ENCODE measurements around the gene DPP6. TPM values are rescaled to one million over a fixed set of nuclear protein-coding genes. Genes with fewer than 3 reads are reported as not detected.
"Not testable (repeated sequence)": the region's sequence is repeated elsewhere in the genome, so short reads cannot be mapped to it uniquely, and the experiment has no call there.

The DPP6 gene
- total and polyA plus RNA-seq, 2 of the 8 experiments (the other 6 are each of a cell fraction or from before 2014, with no cell fraction given) = 4.7 to 6.8 TPM

GRCh38 chr7:154134698-154135097, 82.5 kb downstream of the DPP6 start:
- CTCF ChIA-PET (ENCODE audit: partially characterized antibody) = not testable (repeated sequence)

GRCh38 chr7:154135646-154136045, 83.4 kb downstream of the DPP6 start:
- H3K18ac ChIP-seq (ENCODE audit: extremely low read depth, low read length); H2AFZ ChIP-seq (ENCODE audit: low read length); CTCF ChIA-PET (ENCODE audit: partially characterized antibody); H3K4ac ChIP-seq (replicated peaks; ENCODE audit: insufficient read length, low read depth, low read length); H2AK5ac ChIP-seq (ENCODE audit: low read depth, low read length); H3K27ac ChIP-seq (ENCODE audit: low read depth, low read length); DNase-seq (ENCODE audit: low read depth in 1 of 2, low spot score in 2 of 2); H4K20me1 ChIP-seq (replicated peaks in 1 of 2; ENCODE audit: control insufficient read depth in 1 of 2, insufficient read depth in 2 of 2, low read length in 2 of 2); H3K36me3 ChIP-seq (ENCODE audit: control insufficient read depth in 2 of 4, insufficient read depth in 4 of 4, low read length in 3 of 4); POLR2A ChIA-PET (ENCODE audit: partially characterized antibody); H2BK5ac ChIP-seq (ENCODE audit: low read depth, low read length); FAIRE-seq; H3K27me3 ChIP-seq (replicated peaks in 1 of 4; ENCODE audit: control insufficient read depth in 3 of 4, extremely low read depth in 1 of 4, insufficient read depth in 3 of 4, low read length in 3 of 4); H4K8ac ChIP-seq (ENCODE audit: extremely low read depth, insufficient read depth, low read length); H3K4me3 ChIP-seq (ENCODE audit: extremely low read depth in 1 of 4, insufficient read depth in 2 of 4, low read depth in 3 of 4, low read length in 4 of 4); H3K56ac ChIP-seq (replicated peaks; ENCODE audit: insufficient read length, low read depth, low read length); H3K4me1 ChIP-seq (replicated peaks in 1 of 4; ENCODE audit: control insufficient read depth in 3 of 4, insufficient read depth in 4 of 4, low read length in 3 of 4); H2BK120ac ChIP-seq (replicated peaks; ENCODE audit: low read depth, low read length); H3K23ac ChIP-seq (ENCODE audit: insufficient read length); H3K9ac ChIP-seq (replicated peaks in 1 of 4; ENCODE audit: extremely low read depth in 1 of 4, low read depth in 3 of 4, low read length in 3 of 4); H4K5ac ChIP-seq (ENCODE audit: insufficient read length, low read depth, low read length); H2BK15ac ChIP-seq (ENCODE audit: low read length); H3K14ac ChIP-seq (ENCODE audit: insufficient read length); H3K4me2 ChIP-seq (ENCODE audit: insufficient read depth in 1 of 2, low read depth in 2 of 2, low read length in 2 of 2); H3K79me2 ChIP-seq (ENCODE audit: control insufficient read depth in 1 of 2, insufficient read depth in 2 of 2, low read length in 2 of 2); H3K79me1 ChIP-seq (ENCODE audit: low read depth, low read length); H4K91ac ChIP-seq (replicated peaks; ENCODE audit: insufficient read length, low read length); H3K23me2 ChIP-seq (ENCODE audit: low read depth, low read length); H3K9me3 ChIP-seq (ENCODE audit: insufficient read depth in 2 of 2, low read depth in 1 of 2, low read length in 1 of 2); H2BK12ac ChIP-seq (ENCODE audit: low read depth, low read length); H2BK20ac ChIP-seq (ENCODE audit: low read length): not testable (repeated sequence)

More at GRCh38 chr7:154134698-154135097, 82.5 kb downstream of the DPP6 start:
- H3K27ac ChIP-seq (ENCODE audit: low read depth, low read length); H3K14ac ChIP-seq (ENCODE audit: insufficient read length); H2BK20ac ChIP-seq (ENCODE audit: low read length); H3K36me3 ChIP-seq (ENCODE audit: control insufficient read depth in 2 of 4, insufficient read depth in 4 of 4, low read length in 3 of 4); H3K23ac ChIP-seq (ENCODE audit: insufficient read length); H4K5ac ChIP-seq (ENCODE audit: insufficient read length, low read depth, low read length); H2BK120ac ChIP-seq (replicated peaks; ENCODE audit: low read depth, low read length); POLR2A ChIA-PET (ENCODE audit: partially characterized antibody); H2AK5ac ChIP-seq (ENCODE audit: low read depth, low read length); H4K8ac ChIP-seq (ENCODE audit: extremely low read depth, insufficient read depth, low read length); H3K23me2 ChIP-seq (ENCODE audit: low read depth, low read length); H4K91ac ChIP-seq (replicated peaks; ENCODE audit: insufficient read length, low read length); H3K9me3 ChIP-seq (ENCODE audit: insufficient read depth in 2 of 2, low read depth in 1 of 2, low read length in 1 of 2); H2BK15ac ChIP-seq (ENCODE audit: low read length); H3K4ac ChIP-seq (replicated peaks; ENCODE audit: insufficient read length, low read depth, low read length); H2BK5ac ChIP-seq (ENCODE audit: low read depth, low read length); H3K4me1 ChIP-seq (replicated peaks in 1 of 4; ENCODE audit: control insufficient read depth in 3 of 4, insufficient read depth in 4 of 4, low read length in 3 of 4); H3K79me2 ChIP-seq (ENCODE audit: control insufficient read depth in 1 of 2, insufficient read depth in 2 of 2, low read length in 2 of 2); DNase-seq (ENCODE audit: low read depth in 1 of 2, low spot score in 2 of 2); H3K18ac ChIP-seq (ENCODE audit: extremely low read depth, low read length); H2BK12ac ChIP-seq (ENCODE audit: low read depth, low read length); H3K9ac ChIP-seq (replicated peaks in 1 of 4; ENCODE audit: extremely low read depth in 1 of 4, low read depth in 3 of 4, low read length in 3 of 4); H3K4me2 ChIP-seq (ENCODE audit: insufficient read depth in 1 of 2, low read depth in 2 of 2, low read length in 2 of 2); H3K4me3 ChIP-seq (ENCODE audit: extremely low read depth in 1 of 4, insufficient read depth in 2 of 4, low read depth in 3 of 4, low read length in 4 of 4); H2AFZ ChIP-seq (ENCODE audit: low read length); H3K79me1 ChIP-seq (ENCODE audit: low read depth, low read length); FAIRE-seq; H3K27me3 ChIP-seq (replicated peaks in 1 of 4; ENCODE audit: control insufficient read depth in 3 of 4, extremely low read depth in 1 of 4, insufficient read depth in 3 of 4, low read length in 3 of 4); H3K56ac ChIP-seq (replicated peaks; ENCODE audit: insufficient read length, low read depth, low read length); H4K20me1 ChIP-seq (replicated peaks in 1 of 2; ENCODE audit: control insufficient read depth in 1 of 2, insufficient read depth in 2 of 2, low read length in 2 of 2): not testable (repeated sequence)
- WGBS, 2 experiments (ENCODE audit: extremely low coverage in 1 of 2, insufficient coverage in 1 of 2, insufficient read length in 1 of 2, insufficient replicate concordance in 2 of 2, low coverage in 1 of 2, low lambda C conversion rate in 2 of 2, missing lambda C conversion rate in 1 of 2) = no CpG with 5 or more reads among the region's 1 CpG
